ENCODE results near the gene SLC3A2.
"Not testable (repeated sequence)": the region's sequence is repeated elsewhere in the genome, so short reads cannot be mapped to it uniquely, and the experiment has no call there.

SLC3A2 gene

DNA sequence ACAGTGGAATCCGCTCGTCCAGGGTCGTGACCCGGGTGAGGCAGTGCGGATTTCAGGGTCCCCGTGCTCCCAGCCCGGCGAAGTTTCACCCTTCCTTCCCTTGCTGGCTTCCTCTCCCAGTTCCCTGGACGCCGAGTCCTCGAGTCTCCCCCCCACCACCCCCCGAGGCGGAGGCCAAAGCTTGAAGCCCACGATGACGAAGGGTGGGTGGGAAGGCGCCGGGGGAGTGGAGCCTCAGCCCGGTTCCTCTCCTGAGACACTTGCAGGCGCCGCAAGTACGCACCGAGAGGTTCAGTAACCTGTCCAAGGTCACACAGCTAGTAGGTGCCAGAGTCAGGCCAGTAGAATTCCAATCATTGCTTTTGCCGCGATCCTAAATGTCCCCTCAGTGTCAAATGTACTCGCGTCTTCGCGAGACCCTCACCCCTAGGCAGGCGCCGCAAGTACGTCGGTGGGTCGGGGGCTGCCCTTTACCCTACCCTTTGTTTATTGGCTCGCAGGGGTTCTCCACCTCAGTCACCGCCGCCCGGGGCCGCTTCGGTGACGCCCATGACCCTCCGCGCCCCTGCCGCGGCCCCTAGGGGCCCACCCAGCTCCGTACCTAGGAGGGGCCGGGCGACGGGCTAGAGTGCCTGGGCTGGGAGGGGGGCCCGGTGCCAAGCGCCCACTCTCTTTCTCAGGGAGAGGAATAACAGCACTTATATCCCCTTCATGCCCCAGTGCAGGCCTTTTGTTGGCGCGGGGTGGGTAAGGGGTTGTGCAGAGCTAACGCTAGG lies 46.2 kb downstream of the SLC3A2 start:
- no peak for DNase-seq (ENCODE audit: low read depth in 3 of 3, low spot score in 1 of 3)

DNA sequence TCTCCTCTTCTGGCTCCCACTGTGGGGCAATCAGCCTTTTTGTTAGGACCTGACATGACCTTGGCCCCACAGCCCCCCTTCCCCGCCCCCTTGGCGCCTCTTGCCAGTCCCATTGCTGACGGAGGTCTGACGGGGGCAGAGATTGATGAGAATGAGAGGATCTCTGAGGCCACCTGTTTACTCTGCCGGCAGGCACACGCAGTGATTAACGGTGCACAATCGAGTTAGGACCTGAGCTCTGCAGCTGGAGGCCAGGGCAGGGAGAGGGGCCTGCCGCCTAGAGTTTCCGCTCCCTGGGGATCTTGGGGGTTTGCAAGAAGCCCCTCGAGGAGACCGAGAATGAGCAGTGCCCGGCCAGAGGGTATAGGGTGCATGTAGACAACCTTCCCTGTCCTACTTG lies 47.3 kb downstream of the SLC3A2 start:
- DNase-seq (ENCODE audit: low read depth in 3 of 3, low spot score in 1 of 3): no peak

DNA sequence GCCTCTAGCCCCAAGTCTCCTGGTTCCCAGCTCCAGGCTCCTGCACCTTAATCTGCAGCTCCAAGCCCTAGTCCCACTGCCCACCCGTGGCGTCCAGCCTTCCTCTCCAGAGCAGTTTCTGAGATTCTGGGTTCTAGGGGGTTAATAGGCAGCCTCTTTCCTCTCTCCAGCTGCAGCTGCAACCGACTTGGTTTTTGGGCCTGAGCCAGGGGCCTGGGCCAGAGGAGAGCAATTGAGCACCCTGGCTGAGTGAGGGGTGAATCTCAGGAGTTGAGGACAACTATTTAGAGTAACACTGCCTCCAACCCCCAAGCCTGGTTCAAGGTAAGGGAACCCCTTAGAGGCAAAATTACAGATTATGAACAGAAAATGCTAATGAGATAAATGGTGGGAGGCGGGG lies 49.5 kb downstream of the SLC3A2 start:
- DNase-seq (ENCODE audit: low read depth in 3 of 3, low spot score in 1 of 3): no peak

DNA sequence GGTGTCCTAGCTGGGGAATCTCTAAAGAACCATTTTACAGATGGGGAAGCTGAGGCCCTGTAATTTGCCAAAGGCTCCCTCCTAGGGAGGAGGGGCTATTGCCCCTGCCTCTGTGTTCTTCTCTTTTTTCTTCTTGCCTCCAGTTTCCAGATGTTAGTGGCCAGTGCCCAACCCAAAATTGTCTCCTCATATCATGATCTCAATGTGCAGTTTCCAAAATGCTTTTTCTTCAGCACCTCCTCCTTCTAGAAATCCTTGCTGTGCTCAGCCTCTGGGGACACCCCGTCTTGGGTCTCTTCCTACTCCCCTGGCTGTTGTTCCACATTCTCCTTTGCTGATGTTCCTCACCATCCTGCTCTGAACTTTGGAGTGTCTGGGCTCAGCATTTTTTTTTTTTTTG lies 50.0 kb downstream of the SLC3A2 start:
- DNase-seq (ENCODE audit: low read depth in 3 of 3, low spot score in 1 of 3): no peak

DNA sequence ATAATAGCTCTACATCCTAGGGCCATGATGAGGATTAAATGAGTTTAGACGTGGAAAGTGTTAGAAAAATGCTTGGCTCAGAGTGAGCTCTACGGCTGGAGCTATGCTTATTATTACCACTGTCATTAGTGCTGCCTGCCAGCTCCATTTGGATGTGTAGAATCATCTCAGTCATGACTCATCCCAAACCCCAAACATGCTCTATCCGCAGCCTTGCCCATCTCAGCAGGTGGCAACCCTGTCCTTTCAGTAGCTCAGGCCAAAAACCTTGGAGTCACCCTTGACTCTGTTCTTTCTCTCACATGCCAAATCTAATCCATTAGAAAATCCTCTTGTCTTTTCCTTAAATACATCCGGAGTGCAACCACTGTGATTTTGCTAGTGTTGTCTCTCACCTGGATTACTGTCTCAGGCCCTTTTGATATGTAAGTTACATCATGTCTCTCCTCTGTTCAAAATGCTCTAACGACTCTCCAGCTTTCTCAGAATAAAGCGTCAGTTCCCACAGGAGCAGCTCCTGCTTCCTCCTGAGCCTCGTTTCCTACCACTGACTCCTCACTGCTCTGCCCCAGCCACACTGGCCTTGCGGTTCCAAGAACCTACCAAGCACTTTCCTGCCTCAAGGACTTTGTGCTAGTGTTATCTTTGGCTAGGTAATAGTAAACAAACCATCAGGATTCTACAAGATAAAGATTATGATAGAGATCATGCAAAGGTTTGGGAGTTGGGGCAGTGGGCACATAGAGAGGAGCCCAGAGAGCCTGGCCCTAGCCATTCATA lies 51.0 kb downstream of the SLC3A2 start:
- no peak for DNase-seq (ENCODE audit: low read depth in 3 of 3, low spot score in 1 of 3)

DNA sequence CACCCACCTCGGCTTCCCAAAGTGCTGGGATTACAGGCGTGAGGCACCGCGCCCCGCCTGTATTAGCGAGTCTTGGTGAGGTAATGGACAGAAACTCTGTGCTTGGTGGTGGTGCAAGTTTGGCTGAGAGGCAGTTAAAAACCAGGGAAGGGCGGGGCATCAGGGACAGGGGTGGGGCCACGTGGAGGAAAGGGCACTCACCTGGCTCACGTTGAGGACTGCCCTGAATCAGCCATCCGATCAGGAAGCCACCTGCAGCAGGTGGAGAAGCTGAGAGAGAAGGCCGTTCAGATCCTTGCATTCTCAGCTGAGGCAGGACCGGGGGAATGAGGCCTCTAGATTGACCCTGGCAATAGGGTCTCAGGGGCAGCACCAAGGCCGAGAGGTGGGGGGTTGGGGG lies 52.6 kb downstream of the SLC3A2 start:
- DNase-seq (ENCODE audit: low read depth in 3 of 3, low spot score in 1 of 3): no peak

DNA sequence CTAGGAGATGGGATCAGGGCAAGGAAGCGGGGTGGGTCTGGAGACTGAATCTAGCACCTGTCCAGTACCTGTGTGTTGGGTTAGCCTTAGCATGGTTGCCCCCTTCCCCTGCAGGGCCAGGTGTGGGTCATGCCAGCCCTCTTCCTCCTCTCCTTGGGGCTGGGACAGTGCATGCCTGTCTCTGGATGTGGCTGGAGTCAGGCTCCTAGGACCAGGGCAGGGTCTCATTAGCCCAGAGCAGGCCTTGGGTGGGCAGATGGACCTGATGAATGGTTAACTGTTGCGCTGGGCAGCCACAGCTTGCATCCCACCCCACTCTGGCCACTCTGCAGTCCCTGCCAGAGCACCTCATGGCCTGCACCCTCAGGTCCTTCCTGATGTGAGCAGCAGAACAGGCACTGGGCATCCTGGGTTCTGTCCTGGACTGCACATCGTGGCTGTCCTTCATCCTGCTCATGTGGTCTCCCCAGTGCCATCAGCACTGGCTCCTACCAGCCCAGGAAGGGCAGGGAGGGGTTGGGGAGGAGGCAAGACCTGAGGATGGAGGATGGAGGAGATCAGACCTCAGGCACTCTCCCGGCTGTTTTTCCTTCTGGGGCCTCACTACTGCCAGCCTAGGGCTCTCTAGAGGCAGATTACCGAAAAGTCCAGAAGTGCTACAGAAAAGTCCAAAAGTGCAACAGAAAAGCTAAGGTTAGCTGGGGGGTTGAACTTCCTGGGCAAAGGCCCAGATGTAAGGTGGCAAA lies 53.2 kb downstream of the SLC3A2 start:
- DNase-seq (ENCODE audit: low read depth in 3 of 3, low spot score in 1 of 3): no peak

DNA sequence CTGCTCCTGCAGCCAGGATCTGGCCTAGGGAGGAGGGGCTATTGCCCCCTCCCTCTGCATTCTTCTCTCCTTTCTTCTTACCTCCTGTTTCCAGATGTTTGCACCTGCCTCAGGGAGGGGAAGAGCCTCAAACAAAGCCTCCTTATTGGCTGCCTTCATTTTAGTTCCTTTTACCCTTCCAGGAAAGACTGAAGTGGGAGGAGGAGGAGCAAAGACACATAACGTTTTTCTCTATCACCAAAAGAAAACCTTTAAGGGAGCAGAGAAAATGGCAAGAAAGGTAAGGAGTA lies 53.7 kb downstream of the SLC3A2 start:
- no peak for DNase-seq (ENCODE audit: low read depth in 3 of 3, low spot score in 1 of 3)

DNA sequence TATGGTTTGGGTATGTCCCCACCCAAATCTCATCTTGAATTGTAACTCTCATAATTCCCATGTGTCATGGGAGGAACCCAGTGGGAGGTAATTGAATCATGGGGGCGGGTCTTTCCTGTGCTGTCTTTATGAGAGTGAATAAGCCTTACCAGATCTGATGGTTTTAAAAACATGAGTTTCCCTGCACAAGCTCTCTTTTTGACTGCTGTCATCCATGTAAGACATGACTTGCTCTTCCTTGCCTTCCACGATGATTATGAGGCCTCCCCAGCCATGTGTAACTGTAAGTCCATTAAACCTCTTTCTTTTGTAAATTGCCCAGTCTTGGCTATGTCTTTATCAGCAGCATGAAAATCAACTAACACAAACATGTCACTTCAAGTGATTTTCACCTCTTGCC lies 56.8 kb downstream of the SLC3A2 start:
- not testable (repeated sequence) for DNase-seq (ENCODE audit: low read depth in 3 of 3, low spot score in 1 of 3)
